GM18867 (cell line): ENCODE measurements around the gene PDE4B.

Source experiments
- ATAC-seq: cut with Tn5 transposase; IDR thresholded peaks from one replicate; pipeline ENCODE4 v1.9.1; 2021; ENCODE audit warnings: mild to moderate bottlenecking, moderate library complexity; ENCODE audit not compliant: unreplicated experiment

The PDE4B gene

GRCh38 chr1:66371233-66372005, 578.7 kb downstream of the PDE4B start:
- ATAC-seq, result peak; percentile 25

GRCh38 chr1:66372522-66373101, 579.9 kb downstream of the PDE4B start:
- no peak for ATAC-seq

- ATAC-seq, result no peak
Observed at GRCh38 chr1:66373157-66373591, 580.5 kb downstream of the PDE4B start.

- peak; percentile 57 for ATAC-seq
Observed at GRCh38 chr1:66374148-66374547, 581.5 kb downstream of the PDE4B start.

GRCh38 chr1:66374561-66375111, 581.9 kb downstream of the PDE4B start:
- peak; percentile 41 for ATAC-seq

- ATAC-seq, result no peak
Observed at GRCh38 chr1:66375125-66375524, 582.4 kb downstream of the PDE4B start.

- peak; percentile 98 for ATAC-seq
Observed at GRCh38 chr1:66380452-66381212, 587.9 kb downstream of the PDE4B start.

- ATAC-seq, result no peak
Observed at GRCh38 chr1:66381621-66382275, 589.1 kb downstream of the PDE4B start.

GRCh38 chr1:66383168-66383567, 590.5 kb downstream of the PDE4B start:
- no peak for ATAC-seq

GRCh38 chr1:66383611-66384010, 590.9 kb downstream of the PDE4B start:
- no peak for ATAC-seq

GRCh38 chr1:66384258-66384921, 591.7 kb downstream of the PDE4B start:
- ATAC-seq, result no peak

GRCh38 chr1:66386712-66387111, 594.0 kb downstream of the PDE4B start:
- no peak for ATAC-seq

GRCh38 chr1:66388913-66389312, 596.2 kb downstream of the PDE4B start:
- ATAC-seq, result no peak

- no peak for ATAC-seq
Observed at GRCh38 chr1:66393586-66394287, 601.0 kb downstream of the PDE4B start.

GRCh38 chr1:66394603-66395002, 601.9 kb downstream of the PDE4B start:
- no peak for ATAC-seq

GRCh38 chr1:66395202-66396061, 602.7 kb downstream of the PDE4B start:
- no peak for ATAC-seq

GRCh38 chr1:66396212-66396890, 603.7 kb downstream of the PDE4B start:
- ATAC-seq, result peak; percentile 56

- peak; percentile 41 for ATAC-seq
Observed at GRCh38 chr1:66397192-66397591, 604.5 kb downstream of the PDE4B start.
